ENCODE data around the gene ZNF248.

Gene ZNF248

GRCh38 chr10:37737336-37737735, 120.1 kb downstream of the ZNF248 start:
- no peak for DNase-seq

- no peak for DNase-seq
Measured at GRCh38 chr10:37736120-37736519, 121.3 kb downstream of the ZNF248 start.

- DNase-seq = no peak
Measured at GRCh38 chr10:37734971-37735370, 122.4 kb downstream of the ZNF248 start.
